GM19468 (cell line): ENCODE data around the gene DMAC2L.
"Not testable (repeated sequence)": the region's sequence is repeated elsewhere in the genome, so short reads cannot be mapped to it uniquely, and the experiment has no call there.

Experiments
- ATAC-seq: cut with Tn5 transposase; IDR thresholded peaks from one replicate; pipeline ENCODE4 v1.9.1; 2021; ENCODE audit warnings: mild to moderate bottlenecking, moderate library complexity, moderate number of reproducible peaks; ENCODE audit not compliant: unreplicated experiment; ENCODE audit errors: extremely low read depth

The DMAC2L gene, protein sequence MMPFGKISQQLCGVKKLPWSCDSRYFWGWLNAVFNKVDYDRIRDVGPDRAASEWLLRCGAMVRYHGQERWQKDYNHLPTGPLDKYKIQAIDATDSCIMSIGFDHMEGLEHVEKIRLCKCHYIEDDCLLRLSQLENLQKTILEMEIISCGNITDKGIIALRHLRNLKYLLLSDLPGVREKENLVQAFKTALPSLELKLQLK

DNA sequence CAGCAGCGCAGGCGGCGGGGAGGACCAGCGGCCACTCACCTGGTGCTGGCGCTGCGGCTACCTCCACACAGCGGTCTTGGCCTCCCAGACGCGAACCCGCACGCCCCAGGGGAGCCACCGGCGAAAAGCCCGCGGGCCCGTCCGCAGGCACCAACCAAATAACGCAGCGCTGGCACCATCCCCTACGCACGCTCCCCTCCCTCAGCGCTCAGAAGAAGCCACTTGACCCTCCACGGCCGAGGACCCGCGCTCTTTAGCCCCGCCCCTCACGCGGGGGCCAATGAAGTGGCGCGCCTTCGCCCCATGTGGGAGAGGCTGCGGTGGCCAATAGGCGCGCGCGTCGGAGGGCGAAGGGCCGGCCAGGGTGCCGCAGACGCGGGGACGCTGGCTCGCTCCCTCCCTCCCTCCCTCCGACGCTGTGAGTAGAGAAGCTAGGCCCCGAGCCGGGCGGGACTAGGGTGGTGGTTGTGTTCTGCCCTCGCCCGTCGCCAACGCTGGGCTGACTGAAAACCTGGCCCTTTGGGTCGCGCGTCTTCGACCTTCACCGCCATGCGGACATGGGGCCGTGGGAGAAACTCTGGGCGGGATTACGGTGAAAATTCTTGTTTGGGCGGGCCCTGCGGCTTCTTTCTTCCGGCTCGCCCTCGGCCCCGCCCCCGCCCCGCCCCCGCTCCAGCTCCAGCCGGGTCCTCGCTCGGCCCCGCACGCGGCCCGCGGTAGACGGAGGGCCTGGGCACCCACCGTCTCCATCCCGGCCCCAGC is at the start of gene DMAC2L, which contains the start of gene L2HGDH:
Gene DMAC2L, plus strand, starts transcription at position 353 of the 762 bp plus-strand sequence. CDS start 9,164 bp downstream, outside the sequence.
Gene L2HGDH, minus strand, starts transcription at position 258 of the 762 bp plus-strand sequence. Its CDS starts 79 bp downstream, at position 179.
- peak; percentile 82 for ATAC-seq

DNA sequence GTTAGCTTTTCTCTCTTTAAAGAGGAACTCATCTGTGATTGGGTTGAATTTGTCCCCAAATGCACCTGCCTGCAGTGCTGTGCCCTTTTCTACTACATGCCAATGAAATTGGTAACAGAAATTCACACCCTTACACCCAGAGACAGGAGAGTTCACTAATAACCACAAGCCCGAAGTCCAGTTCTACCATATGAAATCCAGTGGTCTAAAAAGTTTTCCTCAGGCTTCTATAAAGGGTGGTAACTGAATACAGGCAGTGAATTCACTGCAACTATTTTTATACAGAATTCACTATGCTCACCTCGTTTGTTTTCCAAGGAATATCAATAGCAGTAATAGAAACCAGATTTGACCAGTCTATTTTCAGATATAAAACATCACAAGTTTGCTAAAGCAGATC is 49.3 kb upstream of the DMAC2L start:
- no peak for ATAC-seq

DNA sequence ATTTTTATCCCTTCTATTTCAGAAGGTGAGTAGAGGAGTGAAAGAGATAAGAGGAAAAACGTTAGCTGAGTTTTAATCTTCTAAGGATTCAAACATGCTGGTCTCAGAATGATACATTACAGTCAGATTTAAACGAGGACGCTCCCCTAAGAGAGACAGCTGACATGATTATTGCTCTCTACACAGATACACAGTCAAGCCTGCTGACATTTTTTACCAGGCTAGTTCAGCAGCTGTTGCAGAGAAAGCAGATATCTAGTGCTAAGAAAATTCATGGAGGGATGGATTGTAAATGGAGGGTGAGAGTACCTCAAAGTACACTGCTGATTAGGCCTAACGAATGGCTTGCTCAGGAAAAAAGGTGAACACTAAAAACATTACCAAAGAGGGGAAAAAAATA is 48.8 kb upstream of the DMAC2L start:
- ATAC-seq, result no peak

DNA sequence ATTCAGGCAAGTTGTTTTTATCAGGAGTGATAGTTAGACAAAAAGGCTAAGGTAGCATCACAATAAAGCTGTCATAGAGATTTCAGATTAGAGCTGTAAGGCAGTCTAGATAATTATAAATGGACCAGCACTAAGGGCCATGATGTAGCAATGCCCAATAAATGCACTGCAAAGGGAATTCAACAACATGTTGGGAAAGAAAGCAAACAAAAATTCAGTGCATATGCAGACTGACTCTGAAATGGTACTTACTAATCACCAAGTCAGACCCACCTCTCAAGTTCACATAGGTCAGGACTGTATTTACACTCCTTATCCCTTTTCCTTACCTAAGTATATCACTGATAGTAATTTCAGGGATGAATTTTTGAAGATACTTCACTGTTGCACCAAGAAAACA is 47.1 kb upstream of the DMAC2L start:
- no peak for ATAC-seq

DNA sequence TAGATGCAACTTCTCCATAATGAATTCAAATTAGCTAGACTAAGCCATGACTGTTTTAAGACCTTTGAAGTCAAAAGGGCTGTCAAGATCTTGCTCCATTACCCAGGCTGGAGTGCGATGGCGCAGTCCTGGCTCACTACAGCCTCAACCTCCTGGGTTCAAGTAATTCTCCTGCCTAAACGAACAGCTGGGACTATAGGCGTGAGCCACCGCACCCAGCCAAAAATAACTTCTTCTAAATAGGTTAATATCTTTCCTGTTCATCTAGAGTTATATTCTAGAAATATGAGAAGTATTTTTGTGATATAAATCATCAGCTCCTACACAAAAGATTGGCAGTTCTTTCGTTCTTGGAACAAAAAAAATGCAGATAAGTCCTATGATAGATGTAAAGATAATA is 41.2 kb upstream of the DMAC2L start:
- no peak for ATAC-seq

DNA sequence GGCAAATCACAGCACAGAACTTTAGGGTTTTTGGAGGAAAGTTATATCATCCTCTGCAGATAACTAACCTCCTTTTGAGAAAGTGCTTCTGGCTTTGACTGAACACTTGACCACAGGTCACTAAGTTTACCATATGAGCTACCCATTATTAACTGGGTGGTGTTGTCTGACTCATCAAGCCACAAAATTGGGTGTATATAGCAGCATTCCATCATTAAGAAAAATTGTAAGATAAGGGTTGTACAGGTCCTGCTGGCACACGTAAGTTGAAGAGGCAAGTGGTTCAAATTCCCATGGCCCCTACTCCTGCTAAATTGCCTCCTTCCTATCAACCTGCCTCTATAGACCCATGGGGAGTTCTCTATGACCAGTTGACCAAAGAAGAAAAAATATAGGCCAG is 39.6 kb upstream of the DMAC2L start:
- ATAC-seq, result no peak

DNA sequence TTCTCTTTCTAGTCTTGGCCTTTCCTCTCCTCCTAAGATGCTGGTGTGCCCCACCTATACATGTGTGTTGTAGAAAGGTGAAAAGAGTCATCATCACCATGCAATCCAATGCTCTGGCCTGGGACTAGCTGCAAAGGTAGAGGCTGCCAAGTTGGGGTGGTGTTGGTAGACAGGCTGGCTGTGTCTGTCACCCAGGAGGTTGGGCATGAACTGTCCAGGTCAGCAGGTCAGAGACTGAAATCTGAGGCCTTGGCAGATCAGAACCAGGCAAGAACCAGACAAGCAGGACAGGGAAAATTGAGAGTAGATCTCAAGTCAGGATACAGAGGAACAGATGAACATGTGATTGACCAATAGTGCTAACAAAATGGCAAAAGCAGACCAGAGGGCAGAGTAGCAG is 26.3 kb upstream of the DMAC2L start:
- ATAC-seq, result no peak

DNA sequence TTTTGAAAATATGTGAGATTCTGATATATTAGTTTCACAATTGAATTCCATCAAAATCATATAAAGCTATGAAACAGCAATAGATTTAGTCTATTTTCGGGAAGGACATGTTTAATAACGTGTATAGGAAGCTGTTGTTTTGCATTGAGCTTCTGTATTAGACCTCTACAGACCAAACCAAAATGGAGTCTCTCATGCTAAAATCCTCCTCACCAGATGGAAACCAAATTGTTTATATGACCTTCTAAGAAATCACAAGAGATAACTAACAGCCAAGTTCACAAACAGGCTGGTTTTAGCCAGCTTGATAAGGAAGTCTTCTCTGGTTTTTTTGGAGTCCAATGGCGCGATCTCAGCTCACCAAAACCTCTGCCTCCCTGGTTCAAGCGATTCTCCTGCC is 24.0 kb upstream of the DMAC2L start:
- no peak for ATAC-seq

DNA sequence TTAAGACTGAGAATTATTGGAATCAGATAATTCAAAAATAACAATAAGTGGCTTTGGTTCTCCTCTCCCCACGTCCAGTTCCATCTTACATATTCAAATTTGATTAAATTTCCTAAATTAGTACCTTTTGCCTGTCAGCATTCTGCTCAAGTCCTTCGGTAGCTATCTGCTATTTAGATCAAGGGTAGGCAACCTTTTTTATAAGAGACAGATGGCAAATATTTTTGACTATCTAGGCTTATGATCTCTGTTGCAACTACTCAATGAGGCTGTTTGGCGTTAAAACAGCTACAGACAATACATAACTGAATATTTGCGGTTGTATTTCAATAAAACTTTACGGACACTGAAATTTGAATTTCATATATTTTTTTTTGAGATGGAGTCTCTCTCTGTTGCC is 21.8 kb upstream of the DMAC2L start:
- no peak for ATAC-seq

DNA sequence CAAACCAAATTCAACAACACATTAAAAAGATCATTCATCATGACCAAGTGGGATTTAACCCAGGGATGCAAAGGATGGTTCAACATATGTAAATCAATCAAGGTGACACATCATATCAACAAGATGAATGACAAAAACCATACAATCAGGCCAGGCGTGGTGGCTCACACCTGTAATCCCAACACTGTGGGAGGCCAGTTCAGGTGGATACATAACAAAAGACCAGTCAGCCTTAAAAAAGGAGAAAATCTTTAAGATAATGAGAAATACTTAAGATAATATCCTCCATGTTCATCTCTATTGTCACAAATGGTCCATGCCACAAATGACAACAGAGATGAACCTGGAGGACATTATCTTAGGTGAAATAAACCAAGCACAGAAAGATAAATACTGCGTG is 12.5 kb upstream of the DMAC2L start:
- ATAC-seq, result no peak

DNA sequence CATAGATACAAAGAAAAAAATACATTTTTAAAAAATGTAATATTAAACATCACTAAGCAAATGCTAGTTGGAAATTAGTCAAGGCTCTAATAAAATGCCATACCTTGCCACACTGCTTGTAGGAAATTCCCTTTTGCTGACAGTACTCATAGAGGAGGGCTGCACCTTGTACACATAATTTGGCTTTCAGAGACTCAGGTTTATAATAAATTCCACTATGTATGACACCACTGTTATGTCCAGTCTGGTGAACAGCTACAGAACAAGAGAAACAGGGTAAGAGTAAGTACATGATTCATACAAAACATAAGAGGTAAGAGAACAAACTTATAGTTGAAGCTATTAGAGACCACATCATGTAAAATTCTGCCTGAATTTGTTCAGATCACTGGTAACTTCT is 10.2 kb upstream of the DMAC2L start:
- ATAC-seq, result no peak

DNA sequence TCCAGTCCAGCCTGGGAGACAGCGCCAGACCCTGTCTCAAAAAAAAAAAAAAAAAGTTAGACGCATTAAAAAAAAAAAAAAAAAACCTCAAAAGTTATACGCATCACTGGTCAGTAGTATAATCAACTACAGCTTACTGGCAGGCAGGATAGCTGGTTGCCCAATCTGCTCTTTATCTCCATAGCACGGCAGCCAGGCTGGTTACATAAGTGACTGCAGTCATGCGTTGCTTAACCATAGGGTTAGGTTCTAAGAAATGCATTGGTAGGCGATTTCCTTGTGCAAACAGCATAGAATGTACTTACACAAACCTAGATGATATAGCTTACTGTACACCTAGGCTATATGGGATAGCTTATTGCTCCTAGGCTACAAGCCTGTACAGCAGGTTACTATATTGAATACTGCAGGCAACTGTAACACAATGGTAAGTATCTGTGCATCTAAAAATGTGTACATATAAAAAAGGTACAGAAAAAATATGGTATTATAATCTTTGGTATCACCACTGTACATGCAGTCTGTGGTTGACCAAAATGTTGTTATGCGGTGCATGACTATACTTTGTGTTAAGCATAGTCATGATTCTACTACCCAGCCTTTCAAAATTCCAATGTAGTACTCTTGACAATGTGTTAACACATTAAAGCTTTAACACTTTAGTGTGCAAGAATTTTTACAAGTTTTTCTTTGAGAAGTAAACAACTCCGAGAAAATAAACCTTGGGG is 8.2 kb upstream of the DMAC2L start:
- ATAC-seq, result no peak

DNA sequence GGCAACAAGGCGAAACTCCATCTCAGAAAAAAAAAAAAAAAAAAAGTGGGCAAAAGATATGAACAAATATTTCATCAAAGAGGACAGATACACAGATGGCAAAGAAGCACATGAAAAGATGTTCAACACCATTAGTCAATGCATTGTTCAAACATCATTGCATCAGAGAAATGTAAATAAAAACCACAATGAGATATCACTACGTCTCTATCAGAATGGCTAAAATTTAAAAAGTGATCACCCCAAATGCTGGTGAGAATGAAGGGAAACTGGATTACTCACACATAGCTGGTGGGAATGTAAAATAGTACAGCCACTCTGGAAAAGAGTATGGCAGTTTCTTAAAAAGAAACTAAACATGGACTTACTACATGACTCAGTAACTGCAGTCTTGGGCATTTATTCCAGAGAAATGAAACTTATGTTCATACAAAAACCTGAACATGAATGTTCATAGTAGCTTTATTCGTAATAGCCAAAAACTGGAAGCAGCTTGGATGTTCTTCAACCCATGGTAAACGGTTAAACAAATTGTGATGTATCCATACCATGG is 3.7 kb upstream of the DMAC2L start:
- no peak for ATAC-seq

DNA sequence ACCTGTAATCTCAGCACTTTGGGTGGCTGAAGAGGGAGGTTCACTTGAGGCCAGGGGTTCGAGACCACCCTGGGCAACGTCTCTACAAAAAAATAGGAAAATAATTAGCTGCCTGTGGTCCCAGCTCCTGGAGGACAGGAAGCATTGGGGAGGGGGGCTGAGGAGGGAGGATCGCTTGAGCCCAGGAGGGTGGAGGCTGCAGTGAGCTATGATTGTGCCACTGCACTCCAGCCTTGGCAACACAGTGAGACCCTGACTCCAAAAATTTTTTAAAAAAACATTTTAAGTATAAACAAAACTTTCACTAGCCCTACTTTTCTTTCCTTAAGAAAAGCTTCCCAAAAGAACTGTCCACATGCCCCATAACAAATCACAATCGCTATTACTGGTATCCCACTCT is 1.7 kb upstream of the DMAC2L start:
- no peak for ATAC-seq

DNA sequence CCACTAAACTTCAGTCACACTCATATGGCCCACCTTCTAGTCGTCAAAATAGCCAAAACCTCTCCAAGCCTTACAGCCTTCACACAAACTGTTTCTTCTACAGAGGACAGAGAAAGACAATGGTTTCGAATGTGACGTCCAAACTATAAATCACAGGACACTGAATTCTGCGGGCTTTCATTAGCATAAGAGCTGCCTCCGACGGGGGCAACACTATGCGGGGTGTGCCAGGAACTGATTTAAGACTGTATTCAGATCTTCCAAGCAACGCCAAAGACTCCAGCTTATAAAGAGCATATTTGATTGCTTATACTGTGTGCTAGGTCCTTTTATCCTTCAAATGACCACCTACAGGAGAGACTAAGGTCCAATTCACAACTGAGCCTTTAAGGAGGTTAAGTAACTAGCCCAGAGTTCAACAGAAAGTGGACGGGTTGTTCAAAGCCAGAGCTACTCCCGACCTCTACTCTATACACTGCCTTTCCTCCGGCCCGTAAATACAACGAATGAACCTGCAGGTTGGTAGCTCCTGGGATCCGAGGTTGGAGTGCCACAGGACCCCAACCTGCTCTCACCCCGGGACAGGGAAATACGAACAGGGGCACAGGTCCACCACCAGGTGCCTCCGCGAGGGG is 670 bp upstream of the DMAC2L start:
- no peak for ATAC-seq

DNA sequence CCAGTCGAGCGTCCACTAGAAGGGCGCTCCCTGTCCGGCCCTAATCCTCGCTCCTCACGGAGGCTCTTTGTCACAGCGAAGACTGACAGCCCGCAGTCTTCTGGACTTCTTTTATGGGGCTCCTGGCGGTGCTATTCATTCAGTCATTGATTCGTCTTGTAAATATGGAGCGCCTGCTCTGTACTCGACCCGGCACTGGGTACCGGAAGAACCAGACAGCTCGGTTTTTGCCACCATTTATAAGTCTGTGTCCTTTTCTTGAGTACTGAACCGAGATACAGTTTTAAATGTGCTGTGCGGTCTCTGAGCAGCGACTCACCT is 570 bp downstream of the DMAC2L start:
- no peak for ATAC-seq

DNA sequence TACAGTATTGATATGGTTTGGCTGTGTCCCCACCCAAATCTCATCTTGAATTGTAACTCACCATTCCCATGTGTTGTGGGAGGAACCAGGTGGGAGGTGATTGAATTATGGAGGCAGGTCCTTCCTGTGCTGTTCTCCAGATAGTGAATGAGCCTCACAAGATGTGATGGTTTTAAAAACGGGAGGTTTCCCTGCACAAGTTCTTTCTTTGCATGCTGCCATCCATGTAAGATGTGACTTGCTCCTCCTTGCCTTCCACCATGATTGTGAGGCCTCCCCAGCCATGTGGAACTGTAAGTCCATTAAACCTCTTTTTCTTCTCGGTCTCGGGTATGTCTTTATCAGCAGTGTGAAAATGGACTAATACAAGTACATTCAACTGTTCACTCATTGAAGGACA is 2.0 kb downstream of the DMAC2L start:
- not testable (repeated sequence) for ATAC-seq

DNA sequence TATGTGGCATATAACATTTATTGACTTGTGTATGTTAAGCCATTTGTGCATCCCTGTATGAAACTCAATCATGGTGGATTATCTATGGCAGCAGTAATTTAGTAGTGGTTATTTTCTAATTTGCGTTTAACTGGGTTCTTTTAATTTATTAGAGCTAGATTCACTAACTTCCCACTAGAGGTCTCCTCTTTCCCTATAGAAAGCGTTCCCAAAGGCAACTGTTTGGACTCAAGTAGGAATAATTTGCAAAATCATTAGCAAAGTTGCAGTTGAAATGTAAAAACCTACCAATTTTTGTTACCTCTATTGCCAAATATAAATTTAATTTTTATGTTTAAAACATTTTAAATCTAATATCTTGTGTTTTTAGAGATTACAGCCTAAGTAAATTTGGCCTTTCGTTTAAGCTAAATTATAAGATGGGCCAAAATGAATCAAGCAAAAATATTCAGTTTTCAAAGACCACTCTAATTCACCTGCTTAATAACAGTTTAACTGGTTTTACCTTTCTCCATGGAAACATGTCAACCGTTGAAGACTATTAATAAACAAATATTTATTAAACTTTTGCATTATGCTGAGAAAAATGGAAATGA is 6.0 kb downstream of the DMAC2L start:
- no peak for ATAC-seq

DNA sequence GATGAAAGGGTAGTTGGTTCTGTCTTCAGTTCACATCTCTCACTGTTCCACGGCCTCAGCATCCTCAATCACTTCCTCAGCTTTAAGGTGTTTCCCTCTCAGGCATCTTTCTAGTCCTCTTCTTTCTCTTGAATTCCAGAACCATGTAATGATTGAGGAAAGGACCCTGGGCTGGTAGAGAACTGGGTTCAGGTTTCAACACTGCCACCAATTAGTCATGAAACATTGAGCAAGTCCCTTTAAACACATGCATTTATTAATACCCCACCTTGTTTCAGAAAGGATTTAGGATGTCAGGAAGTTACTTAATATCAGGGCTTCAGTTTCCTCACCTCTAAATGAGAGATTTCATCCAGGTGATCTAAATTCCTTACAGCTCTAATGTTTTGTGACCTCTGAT is 7.2 kb downstream of the DMAC2L start:
- ATAC-seq, result no peak

DNA sequence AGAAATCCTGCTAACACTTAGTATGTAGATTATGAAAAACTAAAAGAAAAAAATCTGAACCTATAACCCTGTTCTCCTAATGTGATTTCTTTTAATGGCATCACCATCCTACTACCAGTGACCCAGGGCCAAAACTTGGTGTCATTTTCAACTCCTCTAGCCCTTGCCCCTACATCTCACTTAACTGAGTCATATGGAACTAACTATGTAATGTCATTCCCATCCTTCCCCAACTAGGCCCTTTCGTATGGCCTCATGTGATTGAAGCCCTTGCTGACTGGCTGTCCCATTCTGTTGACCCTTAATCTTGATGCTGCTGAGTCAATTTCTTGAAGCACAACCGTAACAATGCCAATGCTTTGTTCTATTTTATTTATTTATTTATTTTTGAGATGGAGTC is 7.6 kb downstream of the DMAC2L start:
- no peak for ATAC-seq
